Mucosa of gallbladder (tissue), 1 donor: ENCODE results near the gene CCDC106. TPM values are rescaled to one million over a fixed set of nuclear protein-coding genes. Genes with fewer than 3 reads are reported as not detected.

ENCODE experiments used
- DNase-seq: peaks from one replicate; pipeline ENCODE4 v3.0.0-alpha.2; 2020; ENCODE audit warnings: low spot score
- total RNA-seq: library from RNA; stranded (reverse); gene quantifications from one replicate; pipeline ENCODE4 v1.2.1, GENCODE V29; 2021
- donor health status: DM: no; HTN: no; CAD: no.

The CCDC106 gene
- total RNA-seq, 1 donor from 2014 or later = 18.4 TPM

DNA sequence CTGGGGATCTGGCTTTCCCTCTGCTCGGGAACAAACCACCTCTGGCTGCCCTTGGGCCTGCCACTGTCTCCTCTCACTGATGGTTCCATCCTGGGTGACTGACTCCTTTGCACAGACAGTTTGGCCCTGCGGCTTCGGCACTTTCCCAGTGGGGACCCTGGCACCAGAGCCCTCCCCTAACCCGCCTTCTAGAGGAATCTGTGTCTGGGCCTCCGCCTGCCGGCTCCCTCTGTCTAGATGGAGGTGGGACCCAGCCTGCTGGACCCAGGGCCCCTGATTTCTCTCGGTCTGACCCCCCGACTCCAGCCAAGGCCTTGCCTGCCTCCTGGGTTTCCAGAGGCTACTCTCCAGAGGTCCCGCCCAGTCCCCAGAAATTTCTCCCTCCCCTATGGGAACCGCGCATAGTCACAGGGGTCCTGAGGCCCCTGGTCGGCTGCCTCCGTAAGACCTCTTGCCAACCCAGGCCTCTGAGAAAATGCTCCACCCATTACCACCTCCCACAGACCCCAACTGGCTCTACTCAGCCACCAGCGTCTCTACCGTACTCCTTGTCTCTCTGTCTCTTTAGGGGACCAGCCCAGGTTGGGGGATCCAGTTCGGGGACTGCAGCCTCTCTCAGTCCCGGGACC, 2.7 kb downstream of the CCDC106 start:
- DNase-seq = no peak

DNA sequence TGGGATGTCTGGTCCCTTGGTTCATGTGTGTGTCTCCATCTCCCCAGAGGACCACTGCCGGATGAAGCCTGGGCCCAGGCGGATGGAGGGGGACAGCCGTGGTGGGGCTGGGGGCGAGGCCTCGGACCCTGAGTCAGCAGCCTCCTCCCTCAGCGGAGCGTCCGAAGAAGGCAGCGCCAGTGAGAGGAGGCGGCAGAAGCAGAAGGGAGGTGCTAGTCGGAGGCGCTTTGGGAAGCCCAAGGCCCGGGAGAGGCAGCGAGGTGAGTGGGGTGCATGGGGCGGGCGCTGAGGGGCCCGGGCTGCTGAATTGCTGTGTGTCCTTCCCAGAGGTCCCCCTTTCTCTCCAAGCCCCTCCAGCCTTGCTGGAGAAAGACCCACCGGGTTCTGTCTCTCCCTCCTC, 3.2 kb downstream of the CCDC106 start:
- no peak for DNase-seq

- no peak for DNase-seq
These were observed 4.5 kb downstream of the CCDC106 start for GRCh38 chr19:55652311-55653128.

DNA sequence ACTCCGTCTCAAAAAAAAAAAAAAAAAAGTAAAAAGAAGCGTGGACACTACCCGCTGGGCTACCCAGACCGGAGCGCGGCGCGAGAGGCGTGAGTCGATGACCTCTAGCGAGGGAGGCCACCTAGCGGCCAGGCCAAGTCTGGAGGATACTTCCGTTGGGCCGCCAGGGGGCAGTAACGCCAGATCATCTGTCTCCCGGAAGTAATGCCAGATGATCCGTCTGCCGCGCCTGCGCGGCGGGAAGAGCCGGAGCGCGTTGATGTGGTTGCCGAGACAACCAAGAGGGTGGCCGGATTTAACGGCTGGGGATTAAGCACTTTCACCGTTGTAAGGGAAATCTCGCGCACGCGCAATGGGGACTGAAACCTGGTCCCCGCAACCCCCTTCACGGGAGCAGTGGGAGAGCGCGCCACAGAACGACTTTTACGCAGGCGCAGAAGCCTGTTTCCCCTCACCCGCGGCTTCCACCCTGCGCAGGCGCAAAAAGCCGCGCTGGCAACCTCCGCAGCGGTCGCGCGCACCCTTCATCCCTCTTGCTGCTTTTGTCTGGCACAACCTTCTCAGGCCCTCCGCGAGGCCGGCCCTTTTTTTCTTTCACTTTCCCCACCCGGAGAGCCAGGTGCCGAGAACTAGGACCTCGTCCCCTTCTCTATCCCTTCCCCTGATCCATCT, 5.8 kb downstream of the CCDC106 start:
- peak; percentile 98 for DNase-seq

DNA sequence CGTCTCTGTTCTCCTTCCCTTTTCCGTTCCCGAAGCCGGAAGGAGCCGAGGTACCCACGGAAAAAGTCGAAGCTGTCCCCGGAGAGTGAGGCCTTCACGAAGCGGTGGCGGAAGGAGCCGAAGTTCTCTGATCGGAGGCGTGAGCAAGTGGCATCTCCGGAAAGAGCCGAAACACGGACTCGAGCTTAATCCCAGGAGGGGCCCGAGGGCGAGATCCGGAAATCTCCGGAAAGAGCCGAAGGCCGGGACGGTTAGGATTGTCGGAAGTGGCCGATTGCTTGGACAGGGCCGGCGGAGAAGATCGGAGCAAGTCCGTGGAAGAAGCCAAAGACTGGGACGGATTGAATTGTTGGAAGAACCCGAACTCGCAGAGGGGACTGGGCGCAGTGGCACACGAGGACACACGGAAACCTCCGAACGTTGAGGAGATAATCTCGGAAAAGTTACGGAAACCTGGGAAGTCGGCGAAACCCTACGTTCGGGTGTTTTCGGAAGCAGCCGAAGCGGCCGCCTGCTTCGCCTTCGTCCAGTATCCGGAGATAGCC, 6.4 kb downstream of the CCDC106 start:
- peak; percentile 100 for DNase-seq

GRCh38 chr19:55654868-55655647, 7.0 kb downstream of the CCDC106 start, which contains the start of gene U2AF2:
U2AF2 (plus strand) TSS chr19:55655035; CDS start chr19:55655105, 70 bp downstream.
- DNase-seq = peak; percentile 97

GRCh38 chr19:55655648-55656040, 7.6 kb downstream of the CCDC106 start:
- no peak for DNase-seq

DNA sequence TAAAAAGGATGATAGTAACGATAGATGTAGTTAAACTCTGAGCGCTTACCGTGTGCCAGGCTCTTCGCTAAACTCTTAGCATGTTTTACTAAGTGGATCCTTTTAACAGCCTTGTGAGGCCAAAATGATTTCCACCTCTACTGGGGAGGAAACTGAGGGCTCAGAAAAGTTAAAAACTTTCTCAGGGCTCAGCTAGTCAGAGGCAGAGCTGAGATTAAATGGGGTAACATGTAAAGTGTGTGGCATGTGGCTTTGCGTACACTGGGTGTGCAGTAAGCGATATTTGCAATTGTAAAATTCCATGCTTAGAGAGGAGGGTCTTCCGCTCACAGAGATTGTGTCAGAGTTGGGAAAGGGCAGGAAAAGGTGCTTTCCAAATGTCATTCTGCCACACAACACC, 8.5 kb downstream of the CCDC106 start:
- no peak for DNase-seq

- DNase-seq = no peak
These were observed 9.2 kb downstream of the CCDC106 start for GRCh38 chr19:55656988-55657747.

- no peak for DNase-seq
These were observed 10.9 kb downstream of the CCDC106 start for GRCh38 chr19:55658846-55659459.

DNA sequence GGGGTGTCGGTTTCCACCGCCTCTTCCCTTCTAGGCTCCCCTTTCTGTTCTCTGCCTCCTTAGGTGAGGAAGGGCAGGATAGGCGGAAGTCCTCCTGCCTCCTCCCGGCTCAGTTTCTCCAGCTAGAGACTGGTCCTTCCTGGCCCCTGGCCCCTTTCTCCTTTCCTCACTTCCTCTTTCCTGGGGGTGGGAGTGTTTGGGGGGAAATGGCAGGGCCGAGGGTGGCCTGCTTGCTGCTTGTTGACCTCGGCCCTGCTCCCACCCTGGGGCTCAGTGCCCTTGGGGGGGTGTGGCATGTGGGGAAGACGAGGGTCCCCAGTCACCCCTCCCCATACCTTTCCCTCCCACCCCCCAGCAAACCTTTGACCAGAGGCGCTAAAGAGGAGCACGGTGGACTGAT, 11.8 kb downstream of the CCDC106 start:
- DNase-seq = no peak

- DNase-seq = no peak
These were observed 12.4 kb downstream of the CCDC106 start for GRCh38 chr19:55660404-55660803.

DNA sequence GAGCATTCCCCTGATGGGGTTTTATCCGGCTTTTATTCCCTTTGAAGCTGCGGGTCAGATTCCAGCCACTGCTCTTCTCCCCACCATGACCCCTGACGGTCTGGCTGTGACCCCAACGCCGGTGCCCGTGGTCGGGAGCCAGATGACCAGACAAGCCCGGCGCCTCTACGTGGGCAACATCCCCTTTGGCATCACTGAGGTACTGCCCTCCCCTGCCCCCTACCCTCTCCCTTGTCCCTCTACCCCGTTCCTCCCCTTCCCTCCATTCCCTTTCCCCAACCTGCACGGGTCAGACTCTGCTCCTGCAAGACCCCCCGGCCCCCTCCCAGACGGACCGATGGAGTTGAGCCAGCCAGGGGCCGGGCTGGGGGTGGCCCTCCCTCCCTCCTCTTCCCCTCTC, 13.0 kb downstream of the CCDC106 start:
- DNase-seq = no peak

- no peak for DNase-seq
These were observed 13.8 kb downstream of the CCDC106 start for GRCh38 chr19:55661826-55662225.

GRCh38 chr19:55663846-55664536, 16.0 kb downstream of the CCDC106 start:
- DNase-seq = no peak

DNA sequence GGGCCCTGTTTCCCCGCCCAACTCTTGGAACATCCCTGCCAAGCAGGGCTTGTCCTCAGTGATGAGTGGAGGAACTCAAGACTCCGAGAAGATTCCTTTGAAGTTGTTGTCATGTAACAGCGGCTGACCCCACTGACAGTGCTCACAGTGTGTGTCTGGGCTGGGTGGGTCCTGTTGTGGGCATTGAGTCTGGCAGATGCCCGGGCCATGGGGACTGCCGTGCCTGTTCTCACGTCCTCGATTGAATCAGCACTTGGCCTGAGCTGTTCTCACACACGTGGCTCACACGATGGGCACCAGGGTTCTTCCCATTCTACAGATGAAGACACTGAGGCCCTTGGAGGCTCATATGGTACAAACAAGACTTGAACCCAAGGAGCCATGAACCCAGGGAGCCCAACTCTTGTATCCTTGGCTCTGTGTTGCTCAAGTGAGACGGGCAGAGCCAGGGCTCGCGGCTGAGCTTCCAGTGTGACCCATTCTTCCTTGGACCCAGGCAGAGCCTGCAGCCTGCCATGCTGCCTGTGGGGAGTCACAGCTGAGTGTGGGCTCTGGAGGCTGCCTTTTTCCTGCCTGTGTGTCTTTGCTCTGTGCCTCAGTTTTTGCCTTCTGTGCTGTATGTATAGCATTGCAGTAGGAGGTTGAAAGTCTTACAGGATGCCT, 18.5 kb downstream of the CCDC106 start:
- DNase-seq = no peak

GRCh38 chr19:55667006-55667381, 19.0 kb downstream of the CCDC106 start:
- no peak for DNase-seq

- DNase-seq = no peak
These were observed 19.5 kb downstream of the CCDC106 start for GRCh38 chr19:55667511-55667910.

- DNase-seq = peak; percentile 70
These were observed 19.9 kb downstream of the CCDC106 start for GRCh38 chr19:55667958-55668357.
